Peyer's patch (tissue), 4 donors: ENCODE measurements around the gene ATP2B2.

Source experiments
- CTCF ChIP-seq, 6 experiments: fragments of 450-650 bp in 4 of 6; fragments of 200-600 bp in 2 of 6; sonication (generic) in 1 of 6; IDR thresholded peaks; one replicate each; pipeline ENCODE4 v1.5.1; 2017 to 2019; ENCODE audit warnings: antibody characterized with exemption in 6 of 6, mild to moderate bottlenecking in 3 of 6, moderate library complexity in 1 of 6
- POLR2A ChIP-seq, 2 donors: fragments of 450-650 bp; IDR thresholded peaks; one replicate each; pipeline ENCODE4 v1.5.1; 2017; ENCODE audit warnings: antibody characterized with exemption in 2 of 2, mild to moderate bottlenecking in 2 of 2, moderate library complexity in 2 of 2

- TF ChIP-seq CTCF (IDR thresholded peaks at IDR 0.05) (no peak), POLR2A (IDR thresholded peaks at IDR 0.05) (no peak)
Measured at GRCh38 chr3:10420745-10421475, 84.5 kb downstream of the ATP2B2 start.
